DOHH2 (cell line): Measurements from ENCODE around the gene MUC21.

Experiments used
- CTCF ChIP-seq: fragments of 200-600 bp; sonication (generic); IDR thresholded peaks from one replicate; pipeline ENCODE4 v1.5.1; 2014; ENCODE audit warnings: antibody characterized with exemption, mild to moderate bottlenecking, low read depth, low read length; ENCODE audit not compliant: poor library complexity, severe bottlenecking
- EZH2phosphoT487 ChIP-seq: fragments of 200-600 bp; sonication (generic); IDR thresholded peaks from 2 replicates; pipeline ENCODE4 v1.6.1; 2017; ENCODE audit warnings: borderline replicate concordance, mild to moderate bottlenecking, antibody characterized with exemption, low read length, moderate library complexity, mixed read lengths

GRCh38 chr6:31008165-31008564, 24.6 kb downstream of the MUC21 start:
- TF ChIP-seq CTCF (no peak), EZH2phosphoT487 (no peak)
